Activated naive CD4-positive, alpha-beta T cell treated with anti-CD3 and anti-CD28 coated beads, Interleukin-2, amount 50 U/mL, for 16 hours (primary cell): ENCODE results near the gene THSD4.
A peak's percentile ranks its signal among the peaks of the same experiment; 100 is the strongest.

ENCODE experiments used
- DNase-seq: peaks from one replicate; pipeline ENCODE4 v3.0.0-alpha.2; 2020

THSD4 gene

DNA sequence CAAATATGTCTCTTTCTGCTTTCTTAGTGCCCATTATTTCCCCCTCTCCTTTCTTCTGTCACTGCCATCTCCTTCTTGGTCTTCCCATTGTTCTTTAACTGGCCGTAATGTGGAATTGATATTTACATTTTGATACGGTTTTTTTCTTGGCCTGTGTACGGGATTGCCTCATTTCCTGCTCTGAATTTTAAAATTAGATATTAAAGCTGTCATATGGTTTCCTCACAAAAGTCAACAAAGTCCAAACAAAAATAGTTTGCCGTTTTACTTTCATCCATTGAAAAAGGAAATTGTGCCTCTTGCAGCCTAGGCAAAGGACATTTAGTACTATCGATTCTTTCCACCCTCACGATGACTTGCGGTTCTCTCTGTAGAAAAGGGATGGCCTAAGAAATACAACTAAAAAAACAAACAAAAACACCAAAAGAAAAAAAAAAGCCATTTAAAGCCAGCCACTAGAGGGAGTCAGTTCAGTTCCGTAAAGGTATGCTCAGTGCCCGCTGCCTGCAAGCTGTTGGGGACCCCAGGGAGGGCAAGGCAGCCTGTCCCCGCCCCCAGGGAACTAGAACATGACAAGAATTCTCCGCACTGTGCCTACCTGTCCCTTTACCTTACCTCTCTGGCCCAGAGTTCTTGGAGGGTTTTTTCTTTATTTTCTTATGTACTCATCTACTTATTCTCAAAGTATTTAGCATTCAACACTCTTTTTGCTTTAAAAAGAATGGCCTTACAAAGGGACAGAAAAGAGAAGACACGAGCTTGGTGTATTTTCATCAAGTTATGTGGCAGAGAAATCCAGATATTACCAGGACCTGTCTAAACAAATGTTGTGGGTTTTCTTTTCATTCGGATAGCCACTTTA, 665.1 kb downstream of the THSD4 start:
- DNase-seq, result peak; percentile 40

DNA sequence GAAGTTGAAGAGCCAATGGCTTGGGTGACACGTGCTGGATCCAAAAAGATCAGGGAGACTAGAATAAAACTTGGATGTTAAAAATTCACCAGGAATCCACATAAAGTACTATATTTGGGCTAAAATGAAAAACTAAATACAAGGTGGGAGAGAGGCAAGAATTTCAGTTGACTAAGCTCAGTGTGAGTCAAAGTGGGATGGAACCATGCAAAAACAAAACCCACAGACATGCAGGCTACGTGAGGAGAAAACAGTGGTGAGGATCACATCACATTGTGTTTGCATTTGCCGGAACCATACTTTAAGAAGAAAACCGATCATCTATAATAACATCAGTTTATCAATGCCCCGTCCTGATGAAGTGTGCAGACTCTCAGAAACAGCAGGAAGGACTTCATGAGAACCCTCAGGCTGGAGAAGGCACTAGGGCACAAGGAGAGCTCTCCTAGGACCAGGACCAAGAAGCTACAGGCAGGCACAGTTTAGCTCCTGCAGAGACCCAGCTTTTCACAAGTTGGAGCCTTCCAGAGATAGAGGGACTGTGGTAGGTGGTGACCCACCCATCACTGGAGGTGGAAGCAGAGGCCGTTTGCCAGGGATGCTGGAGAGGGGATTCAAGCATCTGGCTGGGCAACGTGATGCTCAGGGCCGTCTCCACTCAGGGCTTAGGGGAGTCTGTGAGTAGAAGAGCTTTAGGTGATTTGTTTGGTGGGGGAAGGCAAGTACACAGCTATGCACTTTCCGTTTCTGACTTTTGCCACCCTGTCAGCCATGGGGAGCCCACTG, 666.1 kb downstream of the THSD4 start:
- no peak for DNase-seq

DNA sequence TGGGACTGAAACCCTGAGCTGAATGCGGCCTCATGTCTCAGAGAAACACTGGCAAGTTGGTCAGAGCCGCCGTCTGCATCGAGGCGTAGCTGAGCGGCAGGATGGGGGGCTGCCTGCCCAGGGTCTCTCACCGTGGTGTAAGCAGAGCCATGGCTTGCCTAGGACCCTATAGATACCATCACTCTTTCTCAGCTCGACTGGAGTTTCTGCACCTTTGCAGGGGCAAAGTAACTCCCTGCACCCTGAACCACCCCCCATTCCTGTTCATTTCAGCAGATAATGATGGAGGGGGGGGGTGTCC, 666.6 kb downstream of the THSD4 start:
- no peak for DNase-seq

DNA sequence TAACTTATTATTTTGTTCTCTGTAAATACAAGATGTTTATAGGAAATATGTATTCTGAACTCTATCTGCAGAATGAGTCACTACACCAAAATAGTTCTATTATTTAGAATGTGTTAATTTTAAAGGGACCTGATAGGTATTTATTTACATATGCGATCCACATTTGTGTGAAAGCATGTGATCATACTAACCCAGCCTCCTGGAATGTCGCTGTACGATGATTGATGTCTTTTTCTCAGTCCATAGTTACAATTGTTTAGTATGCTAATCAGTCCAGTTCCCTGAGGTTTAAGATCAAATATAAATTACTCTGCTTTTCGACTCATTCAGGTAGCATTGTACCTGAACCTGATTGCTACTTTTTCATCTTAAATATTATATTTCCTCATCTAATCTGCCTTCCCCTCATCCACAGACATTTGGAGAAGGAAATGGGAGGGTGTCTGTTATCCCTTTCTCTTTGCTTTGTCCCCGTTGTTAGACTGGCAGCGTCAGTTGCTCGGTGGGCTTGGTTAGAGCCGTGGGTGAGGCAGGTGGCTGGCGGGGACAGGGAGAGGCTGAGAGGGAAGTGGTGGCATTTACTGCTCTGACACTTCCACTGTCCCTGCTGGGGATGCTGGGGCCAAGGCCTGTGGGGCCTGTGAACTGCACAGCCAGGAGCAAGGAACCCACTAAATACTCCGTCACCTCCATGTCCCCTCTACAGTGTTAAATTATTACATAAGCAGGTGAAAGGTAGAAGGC, 667.3 kb downstream of the THSD4 start:
- no peak for DNase-seq

DNA sequence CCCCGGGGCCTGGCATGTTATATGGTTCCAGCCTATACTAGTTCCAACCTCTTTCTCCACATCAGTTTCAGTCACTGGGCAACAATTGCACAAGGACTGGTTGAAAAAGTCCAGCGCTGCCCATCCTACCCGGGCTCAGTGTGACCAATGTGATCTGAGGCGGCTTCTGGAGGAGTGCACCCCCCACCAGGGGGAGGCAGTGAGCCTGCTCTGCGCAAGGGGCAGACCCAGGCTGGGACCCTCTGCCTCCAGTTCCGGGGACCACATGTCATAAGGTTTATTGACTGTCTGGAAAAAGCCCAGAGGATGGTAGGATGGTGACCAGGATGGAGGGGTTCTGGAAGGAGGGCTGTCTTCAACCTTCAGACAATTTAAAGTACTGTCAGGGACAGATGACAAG, 669.4 kb downstream of the THSD4 start:
- DNase-seq, result peak; percentile 18

DNA sequence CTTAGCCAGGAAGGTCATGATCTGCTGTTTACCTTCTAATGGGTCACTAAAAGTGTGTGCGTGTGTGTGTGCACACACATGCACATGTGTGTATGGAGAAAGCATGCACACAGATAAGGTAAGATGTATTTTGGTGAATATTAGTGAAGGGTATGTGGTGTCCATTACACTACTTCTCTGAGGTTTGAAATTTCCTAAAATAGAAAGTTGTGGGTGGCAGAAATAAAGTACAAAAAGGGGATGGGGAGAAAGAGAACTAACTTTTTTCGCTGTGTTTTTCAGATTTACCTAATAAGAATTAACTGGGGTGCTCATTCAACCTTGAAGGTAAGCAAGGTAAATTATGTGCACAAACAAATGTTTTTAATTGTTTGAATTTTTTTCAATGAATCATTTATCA, 670.7 kb downstream of the THSD4 start:
- no peak for DNase-seq

DNA sequence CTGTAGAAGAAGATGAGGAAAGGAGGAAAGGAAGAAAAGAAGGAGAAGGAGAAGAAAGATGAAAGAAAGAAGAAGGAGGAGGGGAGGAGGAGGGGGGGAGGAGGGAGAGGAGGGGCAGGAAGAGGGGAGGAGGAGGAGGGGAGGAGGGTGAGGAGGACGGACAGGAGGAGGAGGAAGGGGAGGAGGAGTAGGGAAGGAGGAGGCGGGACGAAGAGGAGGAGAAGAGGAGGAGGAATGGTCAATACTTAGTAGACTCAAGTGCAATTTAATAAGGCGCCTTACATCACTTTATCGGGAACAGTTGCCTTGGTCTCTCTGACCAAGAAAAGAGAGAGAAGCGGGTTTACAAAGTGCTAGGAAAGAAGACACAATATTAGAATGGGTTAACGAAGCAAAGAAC, 671.4 kb downstream of the THSD4 start:
- no peak for DNase-seq

DNA sequence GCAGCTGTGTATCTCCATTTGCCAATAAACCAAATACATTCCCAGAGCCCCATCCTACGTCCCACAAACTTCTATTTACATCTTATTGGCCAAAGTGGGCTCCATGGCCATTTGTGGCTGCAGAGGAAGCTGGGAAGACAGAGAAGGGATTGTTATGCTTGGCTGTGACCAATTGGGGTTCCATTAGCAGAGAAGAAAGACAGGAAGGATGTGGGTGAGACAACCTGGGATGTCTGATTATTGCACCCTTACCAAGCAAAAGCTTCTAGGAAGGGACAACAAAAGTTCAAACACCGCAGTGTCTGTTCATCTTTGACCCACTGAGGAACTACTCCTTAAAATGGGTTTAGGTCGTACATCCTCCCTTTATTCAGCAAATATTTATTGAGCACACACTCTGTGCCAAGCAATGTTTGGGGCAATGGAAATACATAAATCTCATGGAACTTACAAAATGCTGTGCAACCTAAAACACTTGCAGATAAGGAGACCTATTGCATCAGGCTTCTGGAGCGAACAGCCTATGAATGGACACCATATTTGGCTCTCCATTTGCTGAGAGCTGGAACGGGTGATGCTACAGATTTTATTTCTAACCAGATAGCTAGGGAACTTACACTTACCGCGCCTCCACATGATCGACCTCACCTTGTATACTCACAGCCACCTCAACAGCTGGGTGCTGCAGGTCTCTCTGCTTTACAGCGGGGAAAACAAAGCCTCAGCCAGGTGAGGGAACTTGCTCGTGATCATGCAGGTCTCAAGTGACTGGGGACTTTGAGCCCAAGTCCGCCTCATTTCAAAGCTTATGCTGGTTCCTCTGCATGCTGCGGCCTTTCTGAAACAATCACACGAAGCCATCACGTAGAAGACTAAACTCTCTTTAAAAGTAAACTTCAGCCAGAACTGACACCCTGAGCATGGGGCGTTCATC, 673.6 kb downstream of the THSD4 start:
- no peak for DNase-seq

DNA sequence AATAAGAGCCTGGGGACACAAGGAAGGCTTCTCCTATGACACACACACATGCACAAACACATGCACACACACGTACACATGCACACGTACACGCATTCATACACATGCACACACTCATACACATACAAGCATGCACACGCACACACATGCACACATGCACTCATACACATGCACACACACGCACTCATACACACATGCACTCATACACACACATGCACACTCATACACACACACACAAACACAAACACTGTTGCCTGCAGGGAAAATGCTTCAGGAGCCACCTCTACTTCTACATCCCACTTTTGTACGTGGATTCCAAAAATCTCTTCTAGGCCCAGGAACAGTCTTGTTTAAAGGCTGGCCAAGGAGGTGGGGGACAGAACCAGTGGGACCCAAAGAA, 674.3 kb downstream of the THSD4 start:
- DNase-seq, result no peak

DNA sequence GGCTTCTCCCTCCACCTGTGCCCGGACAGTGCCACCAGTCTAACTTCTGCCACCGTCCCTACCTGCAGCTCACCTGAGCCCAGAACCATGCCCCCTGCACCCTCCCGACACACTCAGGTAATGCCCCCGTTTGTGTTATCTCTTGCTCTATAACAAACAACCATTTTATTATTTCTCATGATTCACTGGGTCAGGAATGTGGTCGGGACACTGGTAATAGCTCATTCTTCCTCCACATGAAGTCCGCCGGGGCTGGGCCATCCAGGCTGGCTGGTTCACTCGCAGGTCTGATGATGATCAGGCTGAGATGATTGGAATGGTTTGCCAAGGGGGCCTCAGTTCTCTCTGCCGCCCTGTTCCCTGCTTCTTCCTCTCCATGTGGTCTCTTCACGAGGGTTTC, 674.8 kb downstream of the THSD4 start:
- no peak for DNase-seq

DNA sequence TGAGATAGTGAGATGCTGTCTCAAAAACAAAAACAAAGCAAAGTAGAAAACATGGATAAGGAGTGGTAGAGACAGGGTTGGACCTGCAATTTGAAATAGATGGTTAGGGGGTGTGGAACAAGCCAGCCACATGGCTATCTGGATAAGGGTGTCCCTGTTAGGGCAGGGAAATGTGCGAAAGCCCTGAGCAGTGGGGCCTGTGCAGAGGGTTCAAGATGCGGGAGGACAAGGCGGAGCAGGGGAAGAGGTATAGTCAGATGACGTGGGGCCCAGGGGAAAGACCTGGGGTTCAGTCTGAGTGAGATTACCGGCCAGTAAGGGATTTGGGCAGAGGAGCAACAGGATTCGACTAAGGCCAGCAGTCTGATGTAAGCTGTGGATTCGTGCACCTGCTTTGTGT, 676.7 kb downstream of the THSD4 start:
- no peak for DNase-seq

DNA sequence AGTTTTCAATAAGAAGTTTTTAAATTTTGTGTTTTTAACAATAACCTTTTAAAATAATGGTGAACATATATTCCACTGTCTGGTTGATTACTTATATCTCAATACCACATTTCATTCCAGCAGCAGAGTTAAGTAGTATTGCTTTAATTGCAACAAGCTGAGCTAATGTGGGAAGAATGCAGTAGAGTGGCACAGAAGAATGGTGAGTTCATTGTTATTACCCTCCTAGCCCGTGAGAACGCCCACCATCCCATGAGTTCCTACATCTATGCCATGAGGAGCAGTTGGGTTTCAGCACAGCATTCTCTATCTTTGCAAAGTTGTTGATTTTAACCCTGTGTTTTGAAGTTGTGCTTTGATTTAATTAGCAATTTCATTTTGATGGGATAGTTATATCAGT, 677.2 kb downstream of the THSD4 start:
- no peak for DNase-seq

DNA sequence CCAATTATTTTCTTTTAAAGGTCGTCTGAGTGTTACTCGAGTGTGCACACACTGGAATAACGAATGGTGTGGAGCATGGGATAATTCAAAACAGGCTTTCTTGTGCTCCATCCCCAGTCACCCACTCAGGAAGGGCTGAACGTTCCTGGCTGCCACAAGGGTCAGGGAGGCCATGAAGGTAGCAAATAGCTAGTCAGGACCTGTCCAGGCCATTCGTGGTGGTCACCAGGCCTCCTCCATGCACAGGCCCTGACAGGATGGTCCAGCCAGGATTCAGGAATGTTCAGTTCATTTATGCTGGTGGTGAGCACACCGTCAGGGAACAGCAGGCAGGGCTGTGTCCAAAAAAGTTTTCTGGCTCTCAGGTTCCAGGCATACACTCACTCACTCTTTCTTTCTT, 683.4 kb downstream of the THSD4 start:
- DNase-seq, result no peak

DNA sequence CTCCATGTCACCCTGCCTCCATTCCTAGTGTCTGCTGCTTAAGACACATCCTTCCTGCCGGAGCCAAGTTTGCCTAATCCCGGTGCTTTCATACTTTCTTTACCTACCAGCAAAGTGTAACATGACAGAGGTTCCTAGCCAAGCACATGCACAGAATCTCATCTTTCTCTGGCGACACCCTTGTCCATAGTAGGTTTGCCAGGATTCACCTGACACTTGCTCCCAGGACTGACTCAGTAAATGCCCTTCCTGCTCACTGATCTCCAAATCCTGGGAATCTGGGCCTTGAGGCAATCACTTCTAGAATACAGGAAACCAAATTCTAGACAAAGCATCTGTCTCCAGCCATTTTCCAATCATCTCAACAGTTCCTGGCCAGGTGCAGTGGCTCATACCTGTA, 684.9 kb downstream of the THSD4 start:
- DNase-seq, result no peak

DNA sequence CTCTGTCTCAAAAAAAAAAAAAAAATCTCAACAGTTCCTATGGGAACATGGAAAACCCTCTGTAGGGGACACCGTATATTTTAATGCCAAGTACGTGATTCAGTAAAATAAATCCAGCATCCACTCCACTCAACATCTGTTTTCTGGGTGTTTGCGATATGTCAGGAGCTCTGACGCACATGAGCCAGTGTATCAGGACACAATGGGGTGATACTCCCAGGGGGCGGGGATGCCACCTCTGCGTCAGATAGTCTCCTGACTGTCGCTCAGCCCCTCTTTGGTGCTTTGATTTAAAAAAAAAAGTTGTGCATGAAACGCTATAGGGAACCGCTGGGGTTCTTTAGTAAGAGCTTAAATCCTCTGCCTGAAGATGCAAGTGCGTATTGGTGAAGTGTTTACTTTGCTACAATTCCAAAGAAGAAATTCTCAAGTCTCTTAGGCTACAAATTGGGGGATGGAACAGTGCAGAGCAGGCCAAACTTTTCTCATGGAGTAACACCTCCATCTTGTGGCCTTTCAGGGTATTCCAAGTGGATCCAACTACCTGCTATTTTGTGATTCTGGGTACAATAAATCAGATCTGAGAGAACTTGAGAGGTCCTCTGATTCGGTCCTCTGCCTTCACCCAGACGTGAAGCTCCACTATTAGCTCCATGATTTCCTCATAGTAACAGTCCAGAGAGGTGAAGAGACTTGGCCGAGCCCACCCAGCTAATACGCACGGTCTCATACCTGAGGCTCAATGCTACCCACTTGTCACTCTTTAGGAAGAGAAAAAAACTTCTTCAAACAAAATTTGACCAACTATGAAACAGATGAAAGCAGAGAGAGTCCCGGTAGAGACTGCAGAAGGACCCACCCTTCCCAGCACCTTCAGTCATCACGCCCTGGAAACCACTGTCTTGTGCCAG, 685.8 kb downstream of the THSD4 start:
- DNase-seq, result no peak

DNA sequence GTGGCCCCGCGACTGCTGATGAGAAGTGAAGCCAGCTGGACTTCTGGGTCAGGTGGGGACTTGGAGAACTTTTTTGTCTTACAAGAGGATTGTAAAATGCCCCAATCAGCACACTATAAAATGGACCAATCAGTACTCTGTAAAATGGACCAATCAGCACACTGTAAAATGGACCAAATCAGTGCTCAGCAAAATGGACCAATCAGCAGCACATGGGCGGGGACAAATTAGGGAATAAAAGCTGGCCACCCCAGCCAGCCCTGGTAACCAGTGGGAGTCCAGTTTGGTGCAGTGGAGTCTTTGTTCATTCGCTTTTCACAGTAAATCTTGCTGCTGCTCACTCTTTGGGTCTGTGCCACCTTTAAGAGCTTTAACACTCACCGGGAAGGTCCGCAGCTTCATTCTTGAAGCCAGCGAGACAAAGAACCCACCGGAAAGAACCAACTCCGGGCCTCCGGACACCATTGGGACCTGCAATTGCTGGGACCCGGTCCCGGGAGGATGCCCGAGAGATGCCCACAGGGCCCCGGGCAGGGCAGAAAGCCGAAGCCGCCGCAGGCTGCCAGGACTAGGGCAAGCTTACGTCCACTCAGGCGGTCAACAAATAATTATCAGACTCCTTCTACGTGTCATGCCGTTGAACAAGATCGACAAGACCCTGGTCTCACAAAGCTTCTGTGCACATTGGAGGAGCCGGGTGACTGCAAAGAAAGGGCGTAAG, 686.8 kb downstream of the THSD4 start:
- DNase-seq, result no peak

DNA sequence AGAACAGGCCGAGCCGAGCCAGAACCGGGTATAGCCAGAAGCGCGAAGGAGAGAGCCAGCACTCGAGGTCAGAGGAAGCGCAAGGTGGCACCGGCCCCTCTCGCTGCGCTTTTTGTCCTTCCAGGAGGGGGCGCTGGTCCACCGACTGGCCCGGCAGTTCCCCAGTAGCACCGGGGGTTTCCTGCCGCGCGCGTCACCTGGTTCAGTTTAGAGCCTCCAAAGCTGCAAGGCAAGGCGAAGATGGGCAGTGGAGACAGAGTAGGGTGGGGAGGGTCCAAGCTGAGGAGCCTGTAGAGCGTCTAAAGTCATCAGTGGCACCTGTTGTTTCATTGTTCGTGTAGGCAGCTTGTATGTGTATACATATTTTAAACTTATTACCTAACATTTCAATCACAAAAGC, 687.5 kb downstream of the THSD4 start:
- DNase-seq, result no peak

DNA sequence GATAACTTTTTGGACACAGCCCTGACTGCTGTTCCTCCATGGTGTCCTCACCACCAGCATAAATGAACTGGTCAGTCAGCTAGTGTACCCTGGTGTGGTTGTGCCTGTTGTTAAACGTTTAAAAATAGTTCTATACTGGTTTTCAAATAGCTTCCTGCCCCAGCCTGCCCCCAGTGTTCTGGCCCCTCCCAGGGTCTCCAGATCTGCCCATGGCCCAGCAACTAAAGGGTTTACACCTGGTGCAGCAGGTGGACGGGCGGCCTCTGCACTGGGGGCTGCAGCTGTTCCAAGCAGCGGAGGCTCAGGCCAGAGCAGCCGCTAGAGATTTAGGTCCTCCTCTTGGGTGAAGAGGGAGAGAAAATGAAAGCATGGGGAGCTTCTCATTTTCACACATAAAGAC, 689.0 kb downstream of the THSD4 start:
- DNase-seq, result no peak

DNA sequence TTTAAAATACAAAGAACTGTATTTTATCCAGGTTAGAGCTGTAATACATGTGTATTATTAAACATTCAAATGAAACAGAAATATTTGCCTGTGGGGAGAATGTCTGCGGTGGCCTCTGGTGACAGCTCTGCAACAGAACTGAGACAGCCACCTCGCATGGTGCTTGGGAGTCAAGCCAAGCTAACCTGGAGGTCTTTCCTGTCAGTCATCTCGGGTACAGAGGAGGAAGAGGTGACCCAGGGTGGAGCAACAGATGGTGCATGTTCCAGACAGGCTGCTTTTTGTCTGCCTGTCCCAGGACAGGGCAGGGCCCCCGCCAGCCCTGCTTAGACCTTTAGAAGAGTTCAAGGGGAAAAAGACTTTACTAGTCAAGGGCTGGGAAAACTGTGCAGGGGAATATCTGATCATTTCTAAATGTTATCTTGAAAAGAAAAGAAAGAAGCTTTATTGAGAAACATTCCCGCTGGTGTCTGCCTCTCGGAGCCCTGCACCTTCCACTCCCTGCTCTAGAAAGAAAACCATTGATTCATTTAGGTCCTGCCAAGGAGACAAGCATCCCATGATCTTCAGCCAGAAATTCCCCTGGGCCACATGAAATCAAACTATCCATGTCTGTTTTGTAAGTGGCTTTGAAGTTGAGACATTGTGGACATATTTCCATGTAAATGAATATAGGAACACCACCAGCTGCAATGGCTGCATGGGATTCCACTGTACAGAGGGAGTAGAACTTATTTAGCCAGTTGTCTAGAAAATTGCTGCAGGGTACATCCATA, 689.6 kb downstream of the THSD4 start:
- DNase-seq, result no peak

DNA sequence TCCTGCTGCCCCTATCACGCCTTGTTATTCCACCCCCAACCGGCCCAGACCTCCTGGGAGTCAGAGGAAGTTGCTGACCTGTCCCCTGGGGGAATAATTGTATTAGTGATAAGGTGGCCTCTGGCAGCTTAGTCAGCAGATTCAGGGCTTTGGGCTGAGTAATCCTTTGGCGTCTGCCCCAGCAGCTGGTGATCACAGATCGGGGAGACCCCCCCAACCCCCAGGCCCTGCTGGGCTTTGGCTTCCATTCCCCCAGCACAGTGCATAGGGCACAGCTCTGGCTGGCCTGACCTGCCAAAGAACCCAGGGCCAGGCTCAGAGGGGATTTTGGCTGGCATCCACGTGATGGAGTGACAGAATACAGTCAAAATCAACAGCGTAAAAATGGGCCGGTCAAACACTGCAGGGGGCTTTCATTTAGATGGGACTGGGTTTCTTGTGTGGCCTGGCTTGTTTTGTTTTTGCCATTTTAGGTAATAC, 691.2 kb downstream of the THSD4 start:
- no peak for DNase-seq
